A549 (cell line): Measurements from ENCODE around the gene NLRP4. TPM values are rescaled to one million over a fixed set of nuclear protein-coding genes. Genes with fewer than 3 reads are reported as not detected.

Source experiments
- ATAC-seq, 2 experiments: fragments of 200-7000 bp in 1 of 2; fragments of >200 bp in 1 of 2; cut with Nextera tagmentation in 1 of 2; cut with Tn5 transposase in 1 of 2; 3 replicates each; pipeline versions ENCODE4 v1.8.0 to v1.9.1; 2018 to 2020; ENCODE audit warnings: mild to moderate bottlenecking in 1 of 2, moderate library complexity in 1 of 2
- CTCF ChIA-PET: fragments of 300-600 bp; sonication (Branson Sonifier 250); formaldehyde crosslinking; extraction: SDS; loops from one replicate; lab custom pipeline; 2021; ENCODE audit warnings: antibody characterized with exemption, inconsistent platforms; lab: Yijun Ruan, JAX
- POLR2A ChIA-PET: fragments of 350-600 bp; formaldehyde crosslinking; extraction: SDS; loops from one replicate; lab custom pipeline; 2021; ENCODE audit warnings: antibody characterized with exemption, inconsistent platforms; lab: Yijun Ruan, JAX
- DNase-seq, 2 experiments: peaks; one replicate each; pipeline versions ENCODE4 v3.0.0 to v3.0.0-alpha.2; 2011 to 2016; ENCODE audit warnings: low read depth in 1 of 2, low spot score in 1 of 2
- FAIRE-seq: peaks from 2 replicates; lab custom pipeline; 2011; peaks lifted over from hg19 to GRCh38; lab: Jason Lieb, UNC
- H3K27ac ChIP-seq, 2 experiments: fragments of >200 bp; sonication (Bioruptor Twin); formaldehyde crosslinking; 3 replicates each; pipeline ENCODE4 v1.5.1; 2016 to 2017
- H3K4me1 ChIP-seq: fragments of >200 bp; sonication (Bioruptor Twin); formaldehyde crosslinking; 3 replicates; pipeline ENCODE4 v1.6.1; 2016
- H3K4me2 ChIP-seq: fragments of >200 bp; sonication (Bioruptor Twin); formaldehyde crosslinking; 3 replicates; pipeline ENCODE4 v1.6.1; 2016
- H3K4me3 ChIP-seq: fragments of >200 bp; sonication (Bioruptor Twin); formaldehyde crosslinking; 3 replicates; pipeline ENCODE4 v1.5.1; 2016
- H3K9me3 ChIP-seq: fragments of >200 bp; sonication (Bioruptor Twin); formaldehyde crosslinking; 3 replicates; pipeline ENCODE4 v1.6.1; 2016
- BHLHE40 ChIP-seq: IDR thresholded peaks from 2 replicates; pipeline ENCODE4 v1.6.1; 2012; ENCODE audit warnings: low read depth, low read length, inconsistent platforms
- CBX8 ChIP-seq: fragments of 200-600 bp; sonication (generic); IDR thresholded peaks from 2 replicates; pipeline ENCODE4 v1.6.1; 2016
- CEBPB ChIP-seq, 2 experiments: fragments of >200 bp in 1 of 2; sonication (Bioruptor Twin) in 1 of 2; formaldehyde crosslinking in 1 of 2; IDR thresholded peaks; 2 replicates each; pipeline ENCODE4 v1.6.1; 2012 to 2016
- EHF ChIP-seq: fragments of 250-450 bp; sonication (Bioruptor Pico); IDR thresholded peaks from 2 replicates; pipeline ENCODE4 v1.5.0; 2020; ENCODE audit warnings: mild to moderate bottlenecking
- EP300 ChIP-seq, 2 experiments: fragments of >200 bp; sonication (Bioruptor Twin); formaldehyde crosslinking; IDR thresholded peaks; 2 replicates in 1 of 2; 3 replicates in 1 of 2; pipeline ENCODE4 v1.6.1; 2016 to 2017
- FOSL2 ChIP-seq, 2 experiments: fragments of 450-650 bp in 1 of 2; fragments of >200 bp in 1 of 2; sonication (Bioruptor Twin) in 1 of 2; formaldehyde crosslinking; IDR thresholded peaks; 2 replicates each; pipeline versions ENCODE4 v1.5.0 to v1.6.1; 2016 to 2020; ENCODE audit warnings: mild to moderate bottlenecking in 1 of 2, moderate library complexity in 1 of 2
- FOXS1 ChIP-seq: fragments of 250-450 bp; sonication (Bioruptor Pico); IDR thresholded peaks from 2 replicates; pipeline ENCODE4 v1.5.0; 2020; ENCODE audit warnings: mild to moderate bottlenecking, moderate library complexity
- HDAC2 ChIP-seq: fragments of 200-600 bp; sonication (generic); IDR thresholded peaks from 2 replicates; pipeline ENCODE4 v1.6.1; 2016
- JUN ChIP-seq, 2 experiments: fragments of >200 bp; sonication (Bioruptor Twin); formaldehyde crosslinking; IDR thresholded peaks; 2 replicates in 1 of 2; 3 replicates in 1 of 2; pipeline ENCODE4 v1.6.1; 2016 to 2017
- KDM5A ChIP-seq: fragments of 200-600 bp; sonication (generic); IDR thresholded peaks from 2 replicates; pipeline ENCODE4 v1.6.1; 2016; ENCODE audit warnings: antibody characterized with exemption, mild to moderate bottlenecking
- MAFK ChIP-seq: fragments of 450-650 bp; IDR thresholded peaks from 2 replicates; pipeline ENCODE4 v1.6.1; 2014; ENCODE audit not compliant: partially characterized antibody
- NR3C1 ChIP-seq: fragments of >200 bp; sonication (Bioruptor Twin); formaldehyde crosslinking; IDR thresholded peaks from 3 replicates; pipeline ENCODE4 v1.6.1; 2017
- POLR2AphosphoS2 ChIP-seq: conservative IDR thresholded peaks from 2 replicates; pipeline ENCODE4 v1.6.1; 2012; ENCODE audit warnings: low read length, improper control_type of control experiment, inconsistent platforms
- RAD21 ChIP-seq, 2 experiments: fragments of >200 bp in 1 of 2; sonication (Bioruptor Twin) in 1 of 2; formaldehyde crosslinking in 1 of 2; IDR thresholded peaks in 1 of 2; conservative IDR thresholded peaks in 1 of 2; 2 replicates in 1 of 2; 3 replicates in 1 of 2; pipeline ENCODE4 v1.6.1; 2012 to 2018; ENCODE audit warnings: inconsistent platforms in 1 of 2
- RARB ChIP-seq: fragments of 250-450 bp; sonication (Bioruptor Pico); IDR thresholded peaks from 2 replicates; pipeline ENCODE4 v1.8.0; 2021; ENCODE audit warnings: mild to moderate bottlenecking, moderate library complexity
- RCOR1 ChIP-seq: fragments of 150-350 bp; IDR thresholded peaks from 2 replicates; pipeline ENCODE4 v1.6.1; 2014; ENCODE audit warnings: antibody characterized with exemption, low read length, low read depth
- SREBF2 ChIP-seq: fragments of 450-650 bp; IDR thresholded peaks from 2 replicates; pipeline ENCODE4 v1.6.1; 2014; ENCODE audit warnings: mild to moderate bottlenecking, moderate library complexity
- TP53 ChIP-seq: fragments of 250-450 bp; sonication (Bioruptor Pico); IDR thresholded peaks from 2 replicates; pipeline ENCODE4 v1.5.0; 2021; ENCODE audit warnings: mild to moderate bottlenecking, moderate library complexity
- ZC3H11A ChIP-seq: fragments of 450-650 bp; IDR thresholded peaks from 2 replicates; pipeline ENCODE4 v1.6.1; 2014; ENCODE audit warnings: antibody characterized with exemption, mild to moderate bottlenecking
- ZNF302 ChIP-seq: fragments of 250-450 bp; sonication (Bioruptor Pico); IDR thresholded peaks from 2 replicates; pipeline ENCODE4 v1.9.0; 2021; ENCODE audit warnings: inconsistent platforms, mild to moderate bottlenecking, moderate library complexity
- WGBS: methylation state at CpG from one replicate; pipeline ENCODE4 v1.1.6; 2017; ENCODE audit errors: missing lambda C conversion rate; 5-methylcytosine and 5-hydroxymethylcytosine counted together
- polyA plus RNA-seq, 4 experiments: library from polyadenylated mRNA; depleted of rRNA in 3 of 4; stranded (reverse); fragments of >200 nt; fragmentation: RNase III in 1 of 4; extraction: RNeasy Plus Mini Kit Qiagen cat#74134 plus additional on column Dnase treatment in 1 of 4; gene quantifications; 2 replicates in 3 of 4; 3 replicates in 1 of 4; pipeline ENCODE4 v1.2.3, GENCODE V29; 2011 to 2017
- TF ChIP-seq, protein P1 (sequence below): IDR thresholded peaks from 2 replicates; pipeline ENCODE4 v1.6.1; 2012; ENCODE audit warnings: low read depth, borderline replicate concordance
- TF ChIP-seq, protein P2 (sequence below): IDR thresholded peaks from 2 replicates; pipeline ENCODE4 v1.6.1; 2012
- TF ChIP-seq, protein P3 (sequence below): fragments of 150-350 bp; IDR thresholded peaks from 2 replicates; pipeline ENCODE4 v1.6.1; 2014; ENCODE audit warnings: low read depth, mild to moderate bottlenecking, low read length
- TF ChIP-seq, protein P4 (sequence below): fragments of >200 bp; sonication (Bioruptor Twin); formaldehyde crosslinking; IDR thresholded peaks from 2 replicates; pipeline ENCODE4 v1.6.1; 2016
- TF ChIP-seq, protein P5 (sequence below): fragments of 250-450 bp; sonication (Bioruptor Pico); IDR thresholded peaks from 2 replicates; pipeline ENCODE4 v1.5.0; 2020; ENCODE audit warnings: low read depth, mild to moderate bottlenecking, moderate library complexity
- TF ChIP-seq, protein P6 (sequence below): fragments of 250-450 bp; sonication (Bioruptor Pico); IDR thresholded peaks from 2 replicates; pipeline ENCODE4 v1.5.0; 2021; ENCODE audit warnings: mild to moderate bottlenecking, moderate library complexity, borderline replicate concordance

The NLRP4 gene
- polyA plus RNA-seq, 2 of the 4 experiments (the other 2 are of a cell fraction): 0.10 TPM; not detected in 1

DNA sequence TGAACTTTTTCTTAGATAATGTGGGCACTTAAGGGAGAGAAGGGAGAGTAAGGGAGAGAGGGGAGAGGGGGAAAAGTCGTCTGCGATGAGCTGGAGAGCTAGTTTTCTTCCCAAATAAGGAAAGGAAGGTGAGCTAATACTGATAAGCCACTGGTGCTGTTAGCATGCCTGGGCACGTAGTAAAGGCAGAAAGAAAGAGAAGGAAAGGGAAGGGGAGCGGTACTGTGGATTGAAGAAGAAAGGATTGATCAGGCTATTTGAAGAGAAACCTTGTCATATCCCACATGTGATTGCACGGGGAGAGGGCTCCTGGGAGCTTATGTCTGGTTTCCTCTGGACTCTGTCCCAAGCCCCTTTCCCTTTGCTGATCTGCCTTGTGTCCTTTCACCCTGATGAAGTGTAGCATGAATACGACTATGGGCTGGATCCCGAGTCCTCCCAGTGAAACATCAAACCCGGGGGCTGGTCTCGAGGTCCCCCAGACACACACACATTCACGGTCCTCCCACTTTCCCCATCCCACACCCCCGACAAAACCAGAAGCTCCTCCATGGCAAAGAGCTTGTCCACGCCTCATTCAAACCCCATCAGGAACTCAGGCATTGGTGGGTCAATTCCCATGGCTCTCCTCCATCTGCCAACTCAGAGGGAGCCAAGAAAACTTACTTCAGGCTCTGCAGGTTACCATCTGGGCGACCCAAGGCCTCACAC is 65.2 kb downstream of the NLRP4 start:
- DNase-seq (no peak), ATAC-seq (peak in 1 of 2 experiments; percentile 34; a peak in 2 of 6 replicates), FAIRE-seq (no peak)
- no peaks in the 10 kb centered on the region for H3K9me3 ChIP-seq
- H3K4me3 ChIP-seq: no peak overlapping the region
- CTCF ChIA-PET: no interaction called here
- no peak overlapping the region for H3K4me2 ChIP-seq
- TF ChIP-seq SREBF2: no peak
- POLR2A ChIA-PET: no interaction called here
- 2% methylated on average over 13 of the region's 13 CpGs for WGBS
- no peak overlapping the region for H3K27ac ChIP-seq
- H3K4me1 ChIP-seq: no peaks in the 10 kb centered on the region

DNA sequence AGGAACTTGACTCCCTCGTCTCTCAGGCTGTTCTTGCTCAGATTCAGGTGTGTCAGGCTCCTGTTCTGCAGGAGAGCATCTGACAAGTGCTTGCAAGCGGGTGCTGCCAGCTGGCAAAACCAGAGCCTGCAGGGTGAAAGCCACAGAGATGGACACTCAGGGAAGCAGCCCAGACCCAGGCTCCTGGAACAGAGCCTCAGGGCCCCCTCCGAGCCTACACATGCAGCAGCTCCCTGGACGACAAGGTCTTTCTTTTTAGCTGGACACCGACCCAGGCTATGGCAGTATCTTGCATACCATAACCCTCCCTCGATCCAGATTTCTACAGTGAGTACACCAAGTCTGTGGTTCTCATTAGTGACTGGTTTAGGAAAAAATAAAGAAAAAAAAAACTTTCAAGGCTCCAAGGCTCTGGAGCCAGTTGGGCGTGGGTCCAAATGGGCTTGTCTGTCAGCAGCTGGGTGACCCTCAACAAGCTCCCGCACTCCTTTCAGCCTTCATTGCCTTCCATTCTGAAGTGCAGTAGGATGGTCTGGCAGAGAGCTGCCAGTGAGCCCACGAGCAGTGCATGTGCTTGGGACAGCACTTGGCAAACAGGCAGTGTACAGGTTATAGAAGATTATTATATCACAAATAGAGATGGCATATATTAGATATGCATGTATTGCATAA is 65.9 kb downstream of the NLRP4 start:
- no peak for TF ChIP-seq MAFK
- no peak for TF ChIP-seq FOXS1 (CRISPR knock-in tag)
- TF ChIP-seq RARB (CRISPR knock-in tag): no peak
- no peak for TF ChIP-seq JUN (IDR thresholded peaks at IDR 0.05)
- no peak for TF ChIP-seq EP300 (IDR thresholded peaks at IDR 0.05)
- TF ChIP-seq, protein P1, sequence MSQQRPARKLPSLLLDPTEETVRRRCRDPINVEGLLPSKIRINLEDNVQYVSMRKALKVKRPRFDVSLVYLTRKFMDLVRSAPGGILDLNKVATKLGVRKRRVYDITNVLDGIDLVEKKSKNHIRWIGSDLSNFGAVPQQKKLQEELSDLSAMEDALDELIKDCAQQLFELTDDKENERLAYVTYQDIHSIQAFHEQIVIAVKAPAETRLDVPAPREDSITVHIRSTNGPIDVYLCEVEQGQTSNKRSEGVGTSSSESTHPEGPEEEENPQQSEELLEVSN: no peak
- TF ChIP-seq FOSL2 (IDR thresholded peaks at IDR 0.05): no peak
- TF ChIP-seq FOSL2 (CRISPR knock-in tag; IDR thresholded peaks at IDR 0.05): no peak
- TF ChIP-seq ZC3H11A: no peak
- no peak for TF ChIP-seq CBX8
- TF ChIP-seq, protein P2, sequence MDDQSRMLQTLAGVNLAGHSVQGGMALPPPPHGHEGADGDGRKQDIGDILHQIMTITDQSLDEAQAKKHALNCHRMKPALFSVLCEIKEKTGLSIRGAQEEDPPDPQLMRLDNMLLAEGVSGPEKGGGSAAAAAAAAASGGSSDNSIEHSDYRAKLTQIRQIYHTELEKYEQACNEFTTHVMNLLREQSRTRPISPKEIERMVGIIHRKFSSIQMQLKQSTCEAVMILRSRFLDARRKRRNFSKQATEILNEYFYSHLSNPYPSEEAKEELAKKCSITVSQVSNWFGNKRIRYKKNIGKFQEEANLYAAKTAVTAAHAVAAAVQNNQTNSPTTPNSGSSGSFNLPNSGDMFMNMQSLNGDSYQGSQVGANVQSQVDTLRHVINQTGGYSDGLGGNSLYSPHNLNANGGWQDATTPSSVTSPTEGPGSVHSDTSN: no peak
- no peak for TF ChIP-seq EHF (CRISPR knock-in tag)
- no peak for TF ChIP-seq TP53 (CRISPR knock-in tag)
- no peak for TF ChIP-seq CEBPB (IDR thresholded peaks at IDR 0.05)
- no peak for TF ChIP-seq ZNF302
- Histone ChIP-seq H3K27ac (no peak overlapping the region), H3K4me3 (no peak overlapping the region), H3K4me1 (no peaks in the 10 kb centered on the region), H3K9me3 (no peaks in the 10 kb centered on the region), H3K4me2 (no peak overlapping the region)
- CTCF ChIA-PET: no interaction called here
- DNase-seq: no peak
- POLR2A ChIA-PET: no interaction called here
- 9% methylated on average over 9 of the region's 9 CpGs for WGBS
- ATAC-seq: peak in 1 of 2 experiments; percentile 23; a peak in 1 of 6 replicates
- FAIRE-seq: no peak

DNA sequence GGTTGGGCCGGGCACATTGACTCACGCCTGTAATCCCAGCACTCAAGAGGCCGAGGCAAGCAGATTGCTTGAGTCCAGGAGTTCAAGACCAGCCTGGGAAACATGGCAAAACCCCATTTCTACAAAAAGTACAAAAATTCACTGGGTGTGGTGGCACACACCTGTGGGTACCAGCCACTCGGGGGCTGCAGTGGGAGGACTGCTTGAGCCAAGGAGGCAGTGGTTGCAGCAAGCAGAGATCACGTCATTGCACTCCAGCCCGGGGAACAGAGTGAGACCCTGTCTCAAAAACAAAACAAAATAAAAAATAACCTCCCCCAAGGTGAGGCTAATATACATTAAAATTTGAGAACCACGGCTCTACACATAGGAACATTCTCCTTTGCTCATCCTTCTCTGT is 70.9 kb downstream of the NLRP4 start:
- Histone ChIP-seq H3K4me3 (no peak overlapping the region), H3K27ac (no peak overlapping the region), H3K4me2 (no peak overlapping the region), H3K4me1 (no peaks in the 10 kb centered on the region), H3K9me3 (peaks cover 10% of the 10 kb centered on the region; the same call in 1 of the 3 replicates)
- no peak for FAIRE-seq
- 2% methylated on average over 7 of the region's 7 CpGs for WGBS
- no peak for ATAC-seq
- DNase-seq: no peak
- ChIA-PET POLR2A (no interaction called here), CTCF (no interaction called here)
- TF ChIP-seq CBX8: no peak
- TF ChIP-seq, protein P2: no peak
- TF ChIP-seq, protein P3, sequence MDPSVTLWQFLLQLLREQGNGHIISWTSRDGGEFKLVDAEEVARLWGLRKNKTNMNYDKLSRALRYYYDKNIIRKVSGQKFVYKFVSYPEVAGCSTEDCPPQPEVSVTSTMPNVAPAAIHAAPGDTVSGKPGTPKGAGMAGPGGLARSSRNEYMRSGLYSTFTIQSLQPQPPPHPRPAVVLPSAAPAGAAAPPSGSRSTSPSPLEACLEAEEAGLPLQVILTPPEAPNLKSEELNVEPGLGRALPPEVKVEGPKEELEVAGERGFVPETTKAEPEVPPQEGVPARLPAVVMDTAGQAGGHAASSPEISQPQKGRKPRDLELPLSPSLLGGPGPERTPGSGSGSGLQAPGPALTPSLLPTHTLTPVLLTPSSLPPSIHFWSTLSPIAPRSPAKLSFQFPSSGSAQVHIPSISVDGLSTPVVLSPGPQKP: no peak
- TF ChIP-seq HDAC2: no peak
- TF ChIP-seq, protein P4, sequence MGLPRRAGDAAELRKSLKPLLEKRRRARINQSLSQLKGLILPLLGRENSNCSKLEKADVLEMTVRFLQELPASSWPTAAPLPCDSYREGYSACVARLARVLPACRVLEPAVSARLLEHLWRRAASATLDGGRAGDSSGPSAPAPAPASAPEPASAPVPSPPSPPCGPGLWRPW: no peak
- no peak for TF ChIP-seq POLR2AphosphoS2
- TF ChIP-seq RCOR1: no peak
- no peak for TF ChIP-seq NR3C1
- no peak for TF ChIP-seq BHLHE40
- TF ChIP-seq, protein P5, sequence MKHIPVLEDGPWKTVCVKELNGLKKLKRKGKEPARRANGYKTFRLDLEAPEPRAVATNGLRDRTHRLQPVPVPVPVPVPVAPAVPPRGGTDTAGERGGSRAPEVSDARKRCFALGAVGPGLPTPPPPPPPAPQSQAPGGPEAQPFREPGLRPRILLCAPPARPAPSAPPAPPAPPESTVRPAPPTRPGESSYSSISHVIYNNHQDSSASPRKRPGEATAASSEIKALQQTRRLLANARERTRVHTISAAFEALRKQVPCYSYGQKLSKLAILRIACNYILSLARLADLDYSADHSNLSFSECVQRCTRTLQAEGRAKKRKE (CRISPR knock-in tag): no peak
- no peak for TF ChIP-seq KDM5A
- TF ChIP-seq FOXS1 (CRISPR knock-in tag): no peak
- no peak for TF ChIP-seq RAD21 (conservative IDR thresholded peaks at IDR 0.05 in 1 of 2, IDR thresholded peaks at IDR 0.05 in 1 of 2)
- TF ChIP-seq, protein P6, sequence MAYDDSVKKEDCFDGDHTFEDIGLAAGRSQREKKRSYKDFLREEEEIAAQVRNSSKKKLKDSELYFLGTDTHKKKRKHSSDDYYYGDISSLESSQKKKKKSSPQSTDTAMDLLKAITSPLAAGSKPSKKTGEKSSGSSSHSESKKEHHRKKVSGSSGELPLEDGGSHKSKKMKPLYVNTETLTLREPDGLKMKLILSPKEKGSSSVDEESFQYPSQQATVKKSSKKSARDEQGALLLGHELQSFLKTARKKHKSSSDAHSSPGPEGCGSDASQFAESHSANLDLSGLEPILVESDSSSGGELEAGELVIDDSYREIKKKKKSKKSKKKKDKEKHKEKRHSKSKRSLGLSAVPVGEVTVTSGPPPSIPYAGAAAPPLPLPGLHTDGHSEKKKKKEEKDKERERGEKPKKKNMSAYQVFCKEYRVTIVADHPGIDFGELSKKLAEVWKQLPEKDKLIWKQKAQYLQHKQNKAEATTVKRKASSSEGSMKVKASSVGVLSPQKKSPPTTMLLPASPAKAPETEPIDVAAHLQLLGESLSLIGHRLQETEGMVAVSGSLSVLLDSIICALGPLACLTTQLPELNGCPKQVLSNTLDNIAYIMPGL: no peak
